Measurements from ENCODE around the gene DPP8.

DNA sequence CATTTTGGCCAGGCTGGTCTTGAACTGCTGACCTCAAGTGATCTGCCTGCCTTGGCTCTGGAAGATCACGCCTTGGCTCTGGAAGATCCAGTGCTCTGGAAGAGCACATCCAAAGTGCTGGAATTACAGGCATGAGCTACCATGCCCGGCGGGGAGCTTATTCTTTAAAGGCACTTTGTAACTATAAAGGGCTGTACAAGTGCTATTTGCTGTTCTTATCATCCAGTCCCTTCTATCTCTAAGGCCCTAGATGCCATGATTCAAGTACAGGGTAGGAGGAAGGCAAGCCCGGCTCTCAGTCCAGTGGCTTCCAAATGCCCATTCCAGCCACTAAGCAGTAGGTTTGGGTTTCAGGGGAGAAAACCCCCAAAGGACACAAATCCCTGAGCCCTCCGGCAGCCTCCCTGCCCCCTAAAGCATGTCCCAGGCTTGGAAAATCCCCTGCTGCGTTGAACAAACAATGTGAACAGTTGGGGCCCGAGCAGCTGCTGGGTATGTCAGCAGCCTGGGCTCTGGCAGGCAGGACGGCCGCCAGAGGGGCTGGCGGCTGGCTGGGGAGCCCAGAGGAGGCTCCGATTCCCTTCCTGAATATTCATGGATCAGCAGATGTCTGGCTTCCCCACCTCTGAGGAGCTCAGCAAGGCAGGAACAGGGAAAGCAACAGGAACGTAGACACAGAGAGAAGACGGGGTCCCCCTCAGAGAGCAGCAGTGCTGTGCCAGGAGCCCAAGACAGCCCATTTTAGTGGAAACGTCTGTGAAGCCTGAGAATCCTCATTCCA is 102.5 kb downstream of the DPP8 start:
- TF ChIP-seq, protein P1, sequence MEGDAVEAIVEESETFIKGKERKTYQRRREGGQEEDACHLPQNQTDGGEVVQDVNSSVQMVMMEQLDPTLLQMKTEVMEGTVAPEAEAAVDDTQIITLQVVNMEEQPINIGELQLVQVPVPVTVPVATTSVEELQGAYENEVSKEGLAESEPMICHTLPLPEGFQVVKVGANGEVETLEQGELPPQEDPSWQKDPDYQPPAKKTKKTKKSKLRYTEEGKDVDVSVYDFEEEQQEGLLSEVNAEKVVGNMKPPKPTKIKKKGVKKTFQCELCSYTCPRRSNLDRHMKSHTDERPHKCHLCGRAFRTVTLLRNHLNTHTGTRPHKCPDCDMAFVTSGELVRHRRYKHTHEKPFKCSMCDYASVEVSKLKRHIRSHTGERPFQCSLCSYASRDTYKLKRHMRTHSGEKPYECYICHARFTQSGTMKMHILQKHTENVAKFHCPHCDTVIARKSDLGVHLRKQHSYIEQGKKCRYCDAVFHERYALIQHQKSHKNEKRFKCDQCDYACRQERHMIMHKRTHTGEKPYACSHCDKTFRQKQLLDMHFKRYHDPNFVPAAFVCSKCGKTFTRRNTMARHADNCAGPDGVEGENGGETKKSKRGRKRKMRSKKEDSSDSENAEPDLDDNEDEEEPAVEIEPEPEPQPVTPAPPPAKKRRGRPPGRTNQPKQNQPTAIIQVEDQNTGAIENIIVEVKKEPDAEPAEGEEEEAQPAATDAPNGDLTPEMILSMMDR (conservative IDR thresholded peaks at IDR 0.05 in 1 of 2, IDR thresholded peaks at IDR 0.05 in 1 of 2; ENCODE audit: low read depth in 1 of 2, low read length in 2 of 2): no peak
- TF ChIP-seq EZH2 (IDR thresholded peaks at IDR 0.05; ENCODE audit: low read length, missing control alignments): no peak
